ENCODE data around the gene SRXN1.

DNA sequence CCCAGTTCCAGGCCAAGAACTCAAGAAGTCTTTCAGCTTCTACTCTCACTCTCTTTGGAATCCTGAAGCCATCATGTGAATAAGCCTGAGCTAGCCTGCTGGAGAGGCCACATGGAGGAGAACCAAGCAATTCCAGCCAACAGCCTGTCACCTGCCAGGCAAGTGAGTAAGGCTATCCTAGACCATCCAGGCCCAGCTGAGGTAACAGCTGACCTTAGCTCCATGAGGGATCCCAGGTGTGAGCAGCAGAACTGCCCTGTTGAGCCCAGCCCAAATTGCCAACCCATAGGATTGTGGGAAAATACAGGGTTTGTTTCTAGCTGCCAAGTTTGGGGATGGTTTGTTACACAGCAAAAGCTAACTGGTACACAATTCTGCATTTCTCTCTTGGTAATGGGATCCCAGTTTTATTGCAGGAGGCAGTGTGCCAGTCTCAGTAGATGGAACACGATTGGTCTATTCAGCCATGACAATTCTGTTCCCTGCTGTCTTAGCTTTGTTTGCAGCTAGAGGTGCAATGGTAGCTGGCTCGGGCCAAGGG is 5.5 kb downstream of the SRXN1 start:
- no peak for TF ChIP-seq POLR2A (IDR thresholded peaks at IDR 0.05)
- TF ChIP-seq, protein P1, sequence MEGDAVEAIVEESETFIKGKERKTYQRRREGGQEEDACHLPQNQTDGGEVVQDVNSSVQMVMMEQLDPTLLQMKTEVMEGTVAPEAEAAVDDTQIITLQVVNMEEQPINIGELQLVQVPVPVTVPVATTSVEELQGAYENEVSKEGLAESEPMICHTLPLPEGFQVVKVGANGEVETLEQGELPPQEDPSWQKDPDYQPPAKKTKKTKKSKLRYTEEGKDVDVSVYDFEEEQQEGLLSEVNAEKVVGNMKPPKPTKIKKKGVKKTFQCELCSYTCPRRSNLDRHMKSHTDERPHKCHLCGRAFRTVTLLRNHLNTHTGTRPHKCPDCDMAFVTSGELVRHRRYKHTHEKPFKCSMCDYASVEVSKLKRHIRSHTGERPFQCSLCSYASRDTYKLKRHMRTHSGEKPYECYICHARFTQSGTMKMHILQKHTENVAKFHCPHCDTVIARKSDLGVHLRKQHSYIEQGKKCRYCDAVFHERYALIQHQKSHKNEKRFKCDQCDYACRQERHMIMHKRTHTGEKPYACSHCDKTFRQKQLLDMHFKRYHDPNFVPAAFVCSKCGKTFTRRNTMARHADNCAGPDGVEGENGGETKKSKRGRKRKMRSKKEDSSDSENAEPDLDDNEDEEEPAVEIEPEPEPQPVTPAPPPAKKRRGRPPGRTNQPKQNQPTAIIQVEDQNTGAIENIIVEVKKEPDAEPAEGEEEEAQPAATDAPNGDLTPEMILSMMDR (IDR thresholded peaks at IDR 0.05), result no peak
